OCI-LY7 (cell line): Measurements from ENCODE around the gene KCNMA1. TPM values are rescaled to one million over a fixed set of nuclear protein-coding genes. Genes with fewer than 3 reads are reported as not detected.

Source experiments
- BruUV-seq: library from RNA; stranded (reverse); fragments of 400-500 nt; replicated peaks from 2 replicates; lab custom pipeline; 2021; lab: Mats Ljungman, UMichigan
- CTCF ChIA-PET: fragments of 300-600 bp; sonication (Branson Sonifier 250); formaldehyde crosslinking; loops from one replicate; lab custom pipeline; 2022; ENCODE audit warnings: antibody characterized with exemption; ENCODE audit not compliant: unreplicated experiment; lab: Charles Lee
- POLR2A ChIA-PET: fragments of 300-600 bp; sonication (Branson Sonifier 250); formaldehyde crosslinking; loops from one replicate; lab custom pipeline; 2022; ENCODE audit warnings: antibody characterized with exemption; lab: Charles Lee
- DNase-seq: peaks from one replicate; pipeline ENCODE4 v3.0.0-alpha.2; 2015; ENCODE audit warnings: low spot score
- H2AFZ ChIP-seq: fragments of 200-600 bp; sonication (generic), shearing (Covaris generic); 2 replicates; pipeline ENCODE4 v1.6.1; 2014; ENCODE audit warnings: mild to moderate bottlenecking, antibody characterized with exemption, low read length, moderate library complexity
- H3K27ac ChIP-seq: fragments of 200-600 bp; sonication (generic); 2 replicates; pipeline ENCODE4 v1.5.1; 2014; ENCODE audit warnings: mixed run types, low read depth, mild to moderate bottlenecking, moderate library complexity, low read length, inconsistent platforms; ENCODE audit not compliant: poor library complexity, severe bottlenecking
- H3K36me3 ChIP-seq: fragments of 200-600 bp; sonication (generic); 2 replicates; pipeline ENCODE4 v1.6.1; 2014; ENCODE audit warnings: mild to moderate bottlenecking, antibody characterized with exemption, low read length, moderate library complexity, mixed read lengths; ENCODE audit not compliant: insufficient read depth
- H3K4me1 ChIP-seq: fragments of 200-600 bp; sonication (generic); 2 replicates; pipeline ENCODE4 v1.5.1; 2014; ENCODE audit warnings: mild to moderate bottlenecking, low read length; ENCODE audit not compliant: insufficient read depth, poor library complexity, severe bottlenecking
- H3K4me2 ChIP-seq: fragments of 200-600 bp; sonication (generic); 2 replicates; pipeline ENCODE4 v1.6.1; 2014; ENCODE audit warnings: mild to moderate bottlenecking, low read length
- H3K4me3 ChIP-seq: fragments of 200-600 bp; sonication (generic); 2 replicates; pipeline ENCODE4 v1.5.1; 2014; ENCODE audit warnings: mild to moderate bottlenecking, low read depth, low read length; ENCODE audit not compliant: poor library complexity, severe bottlenecking
- H3K79me2 ChIP-seq: fragments of 200-600 bp; sonication (generic); 2 replicates; pipeline ENCODE4 v1.6.1; 2016; ENCODE audit warnings: low read depth, mild to moderate bottlenecking, low read length, moderate library complexity, mixed read lengths; ENCODE audit not compliant: insufficient read depth
- H3K9me2 ChIP-seq: fragments of 200-600 bp; sonication (generic); 2 replicates; pipeline ENCODE4 v1.6.1; 2016; ENCODE audit warnings: mild to moderate bottlenecking, low read length, mixed read lengths; ENCODE audit not compliant: insufficient read depth
- H3K9me3 ChIP-seq: fragments of 200-600 bp; sonication (generic); 2 replicates; pipeline ENCODE4 v1.6.1; 2014; ENCODE audit warnings: mild to moderate bottlenecking, mixed run types, low read length, mixed read lengths
- H4K20me1 ChIP-seq: fragments of 200-600 bp; sonication (generic); 2 replicates; pipeline ENCODE4 v1.6.1; 2014; ENCODE audit warnings: mild to moderate bottlenecking, antibody characterized with exemption, low read length, moderate library complexity, mixed read lengths; ENCODE audit not compliant: insufficient read depth
- CTCF ChIP-seq: fragments of 200-600 bp; sonication (generic); conservative IDR thresholded peaks from 2 replicates; pipeline ENCODE4 v1.5.1; 2014; ENCODE audit warnings: mild to moderate bottlenecking, antibody characterized with exemption, low read length, moderate library complexity, mixed read lengths
- EZH2phosphoT487 ChIP-seq: fragments of 200-600 bp; sonication (generic); IDR thresholded peaks from 2 replicates; pipeline ENCODE4 v1.6.1; 2018; ENCODE audit warnings: low read depth, borderline replicate concordance, mild to moderate bottlenecking, mixed run types, antibody characterized with exemption, low read length, moderate library complexity, mixed read lengths
- intact Hi-C: fragments of 100-400 bp; cut with micrococcal nuclease; formaldehyde crosslinking; loops from one replicate; pipeline ENCODE4 v1.10.0; 2022; ENCODE audit not compliant: unreplicated experiment
- total RNA-seq, 2 experiments: library from RNA; depleted of rRNA in 1 of 2; stranded (reverse); fragments of >200 nt in 1 of 2; shearing (Covaris generic) in 1 of 2; gene quantifications; 2 replicates each; pipeline ENCODE4 v1.2.3, GENCODE V29; 2014 to 2022

Gene KCNMA1
- total RNA-seq, 2 experiments from 2014 or later, result not detected

- H4K20me1 ChIP-seq, result no peaks in the 10 kb centered on the region
- no peaks in the 10 kb centered on the region for H3K4me1 ChIP-seq
- intact Hi-C loops, result no loop called here
- no peaks in the 10 kb centered on the region for H3K9me3 ChIP-seq
- H3K27ac ChIP-seq, result no peak overlapping the region
- no peak overlapping the region for H3K4me2 ChIP-seq
- BruUV-seq, result no TSS peak
- TF ChIP-seq EZH2phosphoT487 (no peak), CTCF (no peak)
- H3K9me2 ChIP-seq, result no peaks in the 10 kb centered on the region
- H3K36me3 ChIP-seq, result no peaks in the 10 kb centered on the region
- no peak overlapping the region for H2AFZ ChIP-seq
- no peaks in the 10 kb centered on the region for H3K79me2 ChIP-seq
- H3K4me3 ChIP-seq, result no peak overlapping the region
- ChIA-PET POLR2A (no interaction called here), CTCF (no interaction called here)
- no peak for DNase-seq
Measured at GRCh38 chr10:77682393-77683087, 44.9 kb upstream of the KCNMA1 start.

GRCh38 chr10:77681839-77682238, 44.2 kb upstream of the KCNMA1 start:
- Histone ChIP-seq H4K20me1 (no peaks in the 10 kb centered on the region), H3K36me3 (no peaks in the 10 kb centered on the region), H3K9me2 (no peaks in the 10 kb centered on the region), H3K79me2 (no peaks in the 10 kb centered on the region), H2AFZ (no peak overlapping the region), H3K4me3 (no peak overlapping the region), H3K9me3 (no peaks in the 10 kb centered on the region), H3K4me1 (no peaks in the 10 kb centered on the region), H3K27ac (no peak overlapping the region), H3K4me2 (no peak overlapping the region)
- no peak for DNase-seq
- BruUV-seq, result no TSS peak
- TF ChIP-seq EZH2phosphoT487 (no peak), CTCF (no peak)
- intact Hi-C loops, result no loop called here
- CTCF ChIA-PET, result no interaction called here
- POLR2A ChIA-PET, result no interaction called here

- TF ChIP-seq CTCF, result no peak
- no peak for TF ChIP-seq EZH2phosphoT487
- DNase-seq, result no peak
- Histone ChIP-seq H3K79me2 (no peaks in the 10 kb centered on the region), H3K4me1 (no peaks in the 10 kb centered on the region), H3K27ac (no peak overlapping the region), H3K4me3 (no peak overlapping the region), H3K9me2 (no peaks in the 10 kb centered on the region), H2AFZ (no peak overlapping the region), H3K4me2 (no peak overlapping the region), H3K9me3 (no peaks in the 10 kb centered on the region), H4K20me1 (no peaks in the 10 kb centered on the region), H3K36me3 (no peaks in the 10 kb centered on the region)
- POLR2A ChIA-PET, result no interaction called here
- CTCF ChIA-PET, result no interaction called here
- BruUV-seq, result no TSS peak
- intact Hi-C loops, result no loop called here
Measured at GRCh38 chr10:77680811-77681210, 43.2 kb upstream of the KCNMA1 start.
